ENCODE data around the gene SLC38A3.

DNA sequence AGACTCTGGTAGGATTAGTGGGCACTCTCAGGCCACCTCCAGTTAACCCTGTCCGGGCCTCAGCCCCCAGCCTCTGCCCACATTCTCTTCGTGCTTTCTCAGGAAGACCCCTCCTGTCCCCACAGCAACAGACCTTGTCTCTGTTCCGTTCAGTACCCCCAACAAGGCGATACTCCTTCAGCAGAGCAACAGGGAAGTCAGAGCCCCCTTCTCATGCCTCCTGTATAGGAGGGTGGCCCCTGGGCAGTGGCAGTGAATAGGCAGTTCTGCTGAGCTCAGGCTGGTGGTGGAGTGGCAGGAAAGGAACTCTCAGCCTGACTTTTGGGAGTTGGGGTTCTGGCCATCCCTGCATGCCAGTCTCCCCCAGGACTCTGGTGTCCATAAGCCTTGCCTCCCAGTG lies 64.4 kb downstream of the SLC38A3 start:
- TF ChIP-seq, protein P1, sequence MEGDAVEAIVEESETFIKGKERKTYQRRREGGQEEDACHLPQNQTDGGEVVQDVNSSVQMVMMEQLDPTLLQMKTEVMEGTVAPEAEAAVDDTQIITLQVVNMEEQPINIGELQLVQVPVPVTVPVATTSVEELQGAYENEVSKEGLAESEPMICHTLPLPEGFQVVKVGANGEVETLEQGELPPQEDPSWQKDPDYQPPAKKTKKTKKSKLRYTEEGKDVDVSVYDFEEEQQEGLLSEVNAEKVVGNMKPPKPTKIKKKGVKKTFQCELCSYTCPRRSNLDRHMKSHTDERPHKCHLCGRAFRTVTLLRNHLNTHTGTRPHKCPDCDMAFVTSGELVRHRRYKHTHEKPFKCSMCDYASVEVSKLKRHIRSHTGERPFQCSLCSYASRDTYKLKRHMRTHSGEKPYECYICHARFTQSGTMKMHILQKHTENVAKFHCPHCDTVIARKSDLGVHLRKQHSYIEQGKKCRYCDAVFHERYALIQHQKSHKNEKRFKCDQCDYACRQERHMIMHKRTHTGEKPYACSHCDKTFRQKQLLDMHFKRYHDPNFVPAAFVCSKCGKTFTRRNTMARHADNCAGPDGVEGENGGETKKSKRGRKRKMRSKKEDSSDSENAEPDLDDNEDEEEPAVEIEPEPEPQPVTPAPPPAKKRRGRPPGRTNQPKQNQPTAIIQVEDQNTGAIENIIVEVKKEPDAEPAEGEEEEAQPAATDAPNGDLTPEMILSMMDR (IDR thresholded peaks at IDR 0.05) = no peak
- no peak for TF ChIP-seq POLR2AphosphoS5 (IDR thresholded peaks at IDR 0.05)
- TF ChIP-seq EP300 (IDR thresholded peaks at IDR 0.05) = no peak
- TF ChIP-seq POLR2A (IDR thresholded peaks at IDR 0.05; ENCODE audit: low read depth) = no peak
